Astrocyte of the cerebellum (primary cell): ENCODE data around the gene CD36.

ENCODE experiments used
- DNase-seq: peaks from one replicate; pipeline ENCODE4 v3.0.0-alpha.2; 2011; ENCODE audit warnings: low read depth
- H3K4me3 ChIP-seq: 2 replicates; pipeline ENCODE4 v1.5.1; 2011; ENCODE audit warnings: mild to moderate bottlenecking, low read depth, low read length, moderate library complexity
- CTCF ChIP-seq: IDR thresholded peaks from 2 replicates; pipeline ENCODE4 v1.5.1; 2012; ENCODE audit warnings: low read length, low read depth, moderate library complexity, mild to moderate bottlenecking; ENCODE audit errors: missing control alignments
- in situ Hi-C: cut with HindIII; loops from 2 replicates; pipeline ENCODE4 v1.10.0; 2017; ENCODE audit warnings: low sequenced_read_pairs

Gene CD36

GRCh38 chr7:80639011-80639410, 569 bp downstream of the CD36 start:
- DNase-seq, result no peak
- no peak for TF ChIP-seq CTCF
- no peak overlapping the region for H3K4me3 ChIP-seq
- in situ Hi-C loops, result no loop called here

GRCh38 chr7:80640846-80641245, 2.4 kb downstream of the CD36 start:
- TF ChIP-seq CTCF, result no peak
- no peak overlapping the region for H3K4me3 ChIP-seq
- in situ Hi-C loops, result no loop called here
- DNase-seq, result peak; percentile 18

- no peak overlapping the region for H3K4me3 ChIP-seq
- DNase-seq, result no peak
- in situ Hi-C loops, result no loop called here
- TF ChIP-seq CTCF, result no peak
Observed at GRCh38 chr7:80641548-80641947, 3.1 kb downstream of the CD36 start.

- TF ChIP-seq CTCF, result no peak
- in situ Hi-C loops, result no loop called here
- no peak overlapping the region for H3K4me3 ChIP-seq
- no peak for DNase-seq
Observed at GRCh38 chr7:80642871-80643270, 4.4 kb downstream of the CD36 start.

- in situ Hi-C loops, result no loop called here
- DNase-seq, result no peak
- no peak for TF ChIP-seq CTCF
- no peak overlapping the region for H3K4me3 ChIP-seq
Observed at GRCh38 chr7:80643336-80643915, 5.0 kb downstream of the CD36 start.

GRCh38 chr7:80644054-80644453, 5.6 kb downstream of the CD36 start:
- no peak for DNase-seq
- in situ Hi-C loops, result no loop called here
- no peak overlapping the region for H3K4me3 ChIP-seq
- no peak for TF ChIP-seq CTCF
